Measurements from ENCODE around the gene NT5E.

The NT5E gene

DNA sequence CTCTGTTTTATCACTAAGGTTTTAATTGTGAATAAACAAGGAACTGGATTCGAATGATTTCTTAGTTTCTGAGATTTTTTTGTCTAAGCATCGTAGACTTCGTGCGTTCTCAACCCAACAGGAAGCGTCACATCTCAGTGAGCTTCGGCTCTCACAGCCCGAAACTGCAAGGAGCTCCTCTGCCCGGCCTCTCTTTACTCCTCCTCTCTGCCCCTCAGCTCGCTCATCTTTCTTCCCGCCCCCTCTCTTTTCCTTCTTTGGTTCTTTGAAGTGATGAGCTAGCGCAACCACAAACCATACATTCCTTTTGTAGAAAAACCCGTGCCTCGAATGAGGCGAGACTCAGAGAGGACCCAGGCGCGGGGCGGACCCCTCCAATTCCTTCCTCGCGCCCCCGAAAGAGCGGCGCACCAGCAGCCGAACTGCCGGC lies 480 bp upstream of the NT5E start:
- peak overlapping the region; percentile 86 for H3K4me2 ChIP-seq (ENCODE audit: low read length)
- peak in 1 of 2 donors; percentile 39 for DNase-seq
- H2AFZ ChIP-seq (ENCODE audit: insufficient read depth, low read length, poor library complexity) = peak overlapping the region; percentile 33
- peaks cover 38% of the 10 kb centered on the region for H3K27me3 ChIP-seq (ENCODE audit: insufficient read depth, low read length)
- WGBS (ENCODE audit: extremely low coverage, insufficient coverage, insufficient read length) = no CpG with 5 or more reads among the region's 24 CpGs
- no peak overlapping the region for H2BK12ac ChIP-seq (ENCODE audit: low read length)
- H2AK5ac ChIP-seq (ENCODE audit: low read length) = no peak overlapping the region
- no peaks in the 10 kb centered on the region for H3K79me1 ChIP-seq (ENCODE audit: low read length)
- H3K18ac ChIP-seq (ENCODE audit: low read length) = no peak overlapping the region
- no peak overlapping the region for H2BK5ac ChIP-seq (ENCODE audit: low read depth, low read length, poor library complexity)
- H3K27ac ChIP-seq (ENCODE audit: low read depth, low read length) = no peak overlapping the region
- no peak overlapping the region for H2BK120ac ChIP-seq (ENCODE audit: insufficient read depth, low read length, poor library complexity)
- H3K9ac ChIP-seq (ENCODE audit: low read length) = no peak overlapping the region
- no peaks in the 10 kb centered on the region for H3K36me3 ChIP-seq (ENCODE audit: control insufficient read depth in 1 of 2, insufficient read depth in 2 of 2, low read length in 2 of 2)
- peaks cover 11% of the 10 kb centered on the region in 2 experiments for H3K4me1 ChIP-seq (ENCODE audit: control insufficient read depth in 1 of 2, insufficient read depth in 2 of 2, low read length in 2 of 2)
- H4K12ac ChIP-seq (ENCODE audit: low read depth, low read length) = no peak overlapping the region
- no peak overlapping the region for H4K91ac ChIP-seq (ENCODE audit: low read depth, low read length)
- no peak overlapping the region for H3K23ac ChIP-seq (ENCODE audit: low read length)
- no peak overlapping the region for H3K4me3 ChIP-seq (ENCODE audit: low read depth, low read length)
- H3K4ac ChIP-seq (ENCODE audit: low read depth, low read length) = no peak overlapping the region
- no peak overlapping the region for H4K8ac ChIP-seq (ENCODE audit: low read depth, low read length)
- peaks cover 3% of the 10 kb centered on the region for H3K9me3 ChIP-seq (ENCODE audit: insufficient read depth, low read depth, low read length)
- no peak overlapping the region for H3K14ac ChIP-seq (ENCODE audit: low read length)
- H3K79me2 ChIP-seq (ENCODE audit: control insufficient read depth, insufficient read depth, low read length, poor library complexity) = no peaks in the 10 kb centered on the region

DNA sequence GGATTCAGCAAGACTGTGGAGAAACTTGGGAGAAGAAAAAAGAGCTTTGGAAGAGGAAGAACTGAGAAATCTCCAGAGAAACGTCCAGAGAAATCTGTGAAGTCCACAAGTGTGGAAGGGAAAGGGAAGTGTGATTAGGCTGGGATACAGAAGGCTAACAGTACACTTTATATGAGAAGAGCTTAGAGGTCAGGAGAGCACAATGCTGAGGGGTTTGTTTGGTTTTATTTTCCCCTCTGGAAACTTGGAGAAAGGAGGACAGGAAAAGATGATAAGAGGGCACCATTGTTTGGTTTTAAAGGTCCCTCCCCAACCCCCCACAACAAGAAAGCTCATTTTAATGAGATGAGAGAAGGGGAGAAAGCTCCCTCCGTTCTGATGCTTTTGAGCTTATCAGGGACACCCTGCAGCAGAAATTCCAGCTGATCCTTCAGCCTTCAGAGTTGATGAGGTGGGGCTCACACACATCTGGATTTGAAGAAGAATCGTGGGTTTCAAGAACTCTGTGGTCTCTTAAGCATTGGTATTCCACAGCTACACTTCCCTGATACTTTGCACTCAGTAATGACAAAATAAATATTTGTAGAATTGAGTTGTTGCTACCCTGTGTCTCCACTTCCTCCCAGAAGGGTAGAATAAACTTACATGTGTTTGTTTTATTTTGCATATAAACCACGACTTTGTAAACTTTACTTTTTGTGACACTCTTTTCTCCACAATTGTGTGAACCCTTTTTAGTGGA lies 1.9 kb downstream of the NT5E start:
- H2BK12ac ChIP-seq (ENCODE audit: low read length) = no peak overlapping the region
- no peak overlapping the region for H3K9ac ChIP-seq (ENCODE audit: low read length)
- H2AK5ac ChIP-seq (ENCODE audit: low read length) = no peak overlapping the region
- WGBS (ENCODE audit: extremely low coverage, insufficient coverage, insufficient read length) = no CpG with 5 or more reads among the region's 4 CpGs
- no peaks in the 10 kb centered on the region for H3K36me3 ChIP-seq (ENCODE audit: control insufficient read depth in 1 of 2, insufficient read depth in 2 of 2, low read length in 2 of 2)
- H3K79me1 ChIP-seq (ENCODE audit: low read length) = no peaks in the 10 kb centered on the region
- no peak overlapping the region for H3K4me3 ChIP-seq (ENCODE audit: low read depth, low read length)
- H3K27me3 ChIP-seq (ENCODE audit: insufficient read depth, low read length) = peaks cover 38% of the 10 kb centered on the region
- H3K27ac ChIP-seq (ENCODE audit: low read depth, low read length) = no peak overlapping the region
- no peak overlapping the region for H3K4ac ChIP-seq (ENCODE audit: low read depth, low read length)
- no peak overlapping the region for H3K18ac ChIP-seq (ENCODE audit: low read length)
- H2AFZ ChIP-seq (ENCODE audit: insufficient read depth, low read length, poor library complexity) = no peak overlapping the region
- H2BK120ac ChIP-seq (ENCODE audit: insufficient read depth, low read length, poor library complexity) = no peak overlapping the region
- no peak overlapping the region for H3K14ac ChIP-seq (ENCODE audit: low read length)
- no peak overlapping the region for H3K4me2 ChIP-seq (ENCODE audit: low read length)
- no peak overlapping the region for H4K8ac ChIP-seq (ENCODE audit: low read depth, low read length)
- no peaks in the 10 kb centered on the region for H3K79me2 ChIP-seq (ENCODE audit: control insufficient read depth, insufficient read depth, low read length, poor library complexity)
- H4K91ac ChIP-seq (ENCODE audit: low read depth, low read length) = no peak overlapping the region
- H3K23ac ChIP-seq (ENCODE audit: low read length) = no peak overlapping the region
- no peak overlapping the region for H4K12ac ChIP-seq (ENCODE audit: low read depth, low read length)
- H3K9me3 ChIP-seq (ENCODE audit: insufficient read depth, low read depth, low read length) = peaks cover 3% of the 10 kb centered on the region
- no peak overlapping the region for H2BK5ac ChIP-seq (ENCODE audit: low read depth, low read length, poor library complexity)
- H3K4me1 ChIP-seq (ENCODE audit: control insufficient read depth in 1 of 2, insufficient read depth in 2 of 2, low read length in 2 of 2) = peaks cover 11% of the 10 kb centered on the region in 2 experiments
- no peak for DNase-seq

DNA sequence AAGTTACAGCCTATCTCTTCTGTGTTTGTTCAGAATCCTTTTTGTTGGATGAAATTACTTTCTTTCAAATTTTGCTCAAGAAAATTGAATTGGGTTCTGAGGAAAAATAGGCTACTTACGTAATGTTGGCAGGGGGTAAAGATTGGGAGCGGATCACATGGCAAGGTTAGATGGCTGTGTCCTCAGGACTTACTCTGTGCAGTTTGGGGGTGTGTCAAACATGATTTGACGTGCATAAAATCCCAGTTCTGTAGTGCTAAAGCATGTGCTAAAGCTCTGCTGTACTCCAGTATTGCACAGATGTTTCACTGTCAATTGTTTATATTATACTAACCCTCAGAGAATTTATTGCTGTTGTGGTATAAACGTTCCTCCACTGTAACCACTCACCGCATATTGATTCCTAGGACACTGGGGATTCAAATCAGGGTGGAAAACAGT lies 2.6 kb downstream of the NT5E start:
- Histone ChIP-seq H4K8ac (ENCODE audit: low read depth, low read length) (no peak overlapping the region), H3K4ac (ENCODE audit: low read depth, low read length) (no peak overlapping the region), H2AK5ac (ENCODE audit: low read length) (no peak overlapping the region), H2BK5ac (ENCODE audit: low read depth, low read length, poor library complexity) (no peak overlapping the region), H3K27me3 (ENCODE audit: insufficient read depth, low read length) (peaks cover 38% of the 10 kb centered on the region), H2AFZ (ENCODE audit: insufficient read depth, low read length, poor library complexity) (no peak overlapping the region), H3K4me2 (ENCODE audit: low read length) (no peak overlapping the region), H3K36me3 (ENCODE audit: control insufficient read depth in 1 of 2, insufficient read depth in 2 of 2, low read length in 2 of 2) (no peaks in the 10 kb centered on the region), H3K4me1 (ENCODE audit: control insufficient read depth in 1 of 2, insufficient read depth in 2 of 2, low read length in 2 of 2) (peaks cover 11% of the 10 kb centered on the region in 2 experiments), H4K91ac (ENCODE audit: low read depth, low read length) (no peak overlapping the region), H3K18ac (ENCODE audit: low read length) (no peak overlapping the region), H3K79me1 (ENCODE audit: low read length) (no peaks in the 10 kb centered on the region), H3K14ac (ENCODE audit: low read length) (no peak overlapping the region), H2BK120ac (ENCODE audit: insufficient read depth, low read length, poor library complexity) (no peak overlapping the region), H4K12ac (ENCODE audit: low read depth, low read length) (no peak overlapping the region), H3K4me3 (ENCODE audit: low read depth, low read length) (no peak overlapping the region), H3K79me2 (ENCODE audit: control insufficient read depth, insufficient read depth, low read length, poor library complexity) (no peaks in the 10 kb centered on the region), H3K27ac (ENCODE audit: low read depth, low read length) (no peak overlapping the region), H3K9ac (ENCODE audit: low read length) (no peak overlapping the region), H3K23ac (ENCODE audit: low read length) (no peak overlapping the region), H3K9me3 (ENCODE audit: insufficient read depth, low read depth, low read length) (peaks cover 3% of the 10 kb centered on the region), H2BK12ac (ENCODE audit: low read length) (no peak overlapping the region)
- WGBS (ENCODE audit: extremely low coverage, insufficient coverage, insufficient read length) = no CpG with 5 or more reads among the region's 5 CpGs
- DNase-seq = no peak

DNA sequence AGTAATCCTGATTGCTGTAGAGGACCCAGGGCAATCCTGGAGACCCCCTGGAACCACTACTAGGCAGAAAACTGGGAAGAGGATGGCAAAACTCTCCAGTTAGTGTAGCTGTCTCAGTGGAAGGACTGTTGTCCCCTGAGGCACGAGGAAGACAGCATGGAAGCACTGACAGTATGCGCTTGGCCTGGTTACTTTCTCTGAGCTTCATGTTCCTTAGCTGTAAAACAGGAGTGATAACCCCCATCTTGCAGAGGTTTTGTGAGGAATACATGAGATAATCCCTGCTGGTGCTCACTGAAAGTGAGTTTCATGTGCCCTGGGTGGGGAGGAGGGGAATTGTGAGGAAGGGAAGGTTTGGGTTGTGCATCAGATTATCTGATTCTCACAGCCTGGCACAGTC lies 3.2 kb downstream of the NT5E start:
- Histone ChIP-seq H3K14ac (ENCODE audit: low read length) (no peak overlapping the region), H3K27me3 (ENCODE audit: insufficient read depth, low read length) (peaks cover 32% of the 10 kb centered on the region), H3K23ac (ENCODE audit: low read length) (no peak overlapping the region), H2AK5ac (ENCODE audit: low read length) (no peak overlapping the region), H3K4me1 (ENCODE audit: control insufficient read depth in 1 of 2, insufficient read depth in 2 of 2, low read length in 2 of 2) (peaks cover 11% of the 10 kb centered on the region in 2 experiments), H3K4ac (ENCODE audit: low read depth, low read length) (no peak overlapping the region), H3K18ac (ENCODE audit: low read length) (no peak overlapping the region), H3K27ac (ENCODE audit: low read depth, low read length) (no peak overlapping the region), H3K79me2 (ENCODE audit: control insufficient read depth, insufficient read depth, low read length, poor library complexity) (no peaks in the 10 kb centered on the region), H3K79me1 (ENCODE audit: low read length) (no peaks in the 10 kb centered on the region), H2BK120ac (ENCODE audit: insufficient read depth, low read length, poor library complexity) (no peak overlapping the region), H3K36me3 (ENCODE audit: control insufficient read depth in 1 of 2, insufficient read depth in 2 of 2, low read length in 2 of 2) (no peaks in the 10 kb centered on the region), H3K4me3 (ENCODE audit: low read depth, low read length) (no peak overlapping the region), H4K8ac (ENCODE audit: low read depth, low read length) (no peak overlapping the region), H3K9me3 (ENCODE audit: insufficient read depth, low read depth, low read length) (peaks cover 3% of the 10 kb centered on the region), H4K12ac (ENCODE audit: low read depth, low read length) (no peak overlapping the region), H2AFZ (ENCODE audit: insufficient read depth, low read length, poor library complexity) (no peak overlapping the region), H3K9ac (ENCODE audit: low read length) (no peak overlapping the region), H4K91ac (ENCODE audit: low read depth, low read length) (no peak overlapping the region), H2BK5ac (ENCODE audit: low read depth, low read length, poor library complexity) (no peak overlapping the region), H2BK12ac (ENCODE audit: low read length) (no peak overlapping the region), H3K4me2 (ENCODE audit: low read length) (no peak overlapping the region)
- WGBS (ENCODE audit: extremely low coverage, insufficient coverage, insufficient read length) = no CpG with 5 or more reads among the region's 2 CpGs
- no peak for DNase-seq
